ENCODE measurements around the gene CYTH1.

Gene CYTH1

GRCh38 chr17:78735832-78736525 lies 46.1 kb downstream of the CYTH1 start:
- DNase-seq (ENCODE audit: low read depth in 2 of 2) = no peak

GRCh38 chr17:78734793-78735641 lies 47.1 kb downstream of the CYTH1 start:
- no peak for DNase-seq (ENCODE audit: low read depth in 2 of 2)

GRCh38 chr17:78732354-78732753 lies 49.7 kb downstream of the CYTH1 start:
- DNase-seq (ENCODE audit: low read depth in 2 of 2) = no peak

- no peak for DNase-seq (ENCODE audit: low read depth in 2 of 2)
Measured at GRCh38 chr17:78731904-78732303, 50.2 kb downstream of the CYTH1 start.

- DNase-seq (ENCODE audit: low read depth in 2 of 2) = no peak
Measured at GRCh38 chr17:78729641-78730040, 52.4 kb downstream of the CYTH1 start.

GRCh38 chr17:78728495-78728894 lies 53.6 kb downstream of the CYTH1 start:
- no peak for DNase-seq (ENCODE audit: low read depth in 2 of 2)

GRCh38 chr17:78727476-78728229 lies 54.4 kb downstream of the CYTH1 start:
- DNase-seq (ENCODE audit: low read depth in 2 of 2) = no peak

- no peak for DNase-seq (ENCODE audit: low read depth in 2 of 2)
Measured at GRCh38 chr17:78727057-78727456, 55.0 kb downstream of the CYTH1 start.

- DNase-seq (ENCODE audit: low read depth in 2 of 2) = no peak
Measured at GRCh38 chr17:78726513-78726912, 55.6 kb downstream of the CYTH1 start.

GRCh38 chr17:78725448-78726021 lies 56.5 kb downstream of the CYTH1 start:
- DNase-seq (ENCODE audit: low read depth in 2 of 2) = no peak

GRCh38 chr17:78724999-78725398 lies 57.1 kb downstream of the CYTH1 start:
- no peak for DNase-seq (ENCODE audit: low read depth in 2 of 2)

- DNase-seq (ENCODE audit: low read depth in 2 of 2) = no peak
Measured at GRCh38 chr17:78724544-78724943, 57.5 kb downstream of the CYTH1 start.

GRCh38 chr17:78723957-78724356 lies 58.1 kb downstream of the CYTH1 start:
- DNase-seq (ENCODE audit: low read depth in 2 of 2) = no peak

GRCh38 chr17:78723001-78723796 lies 58.9 kb downstream of the CYTH1 start:
- no peak for DNase-seq (ENCODE audit: low read depth in 2 of 2)

GRCh38 chr17:78722246-78722761 lies 59.8 kb downstream of the CYTH1 start:
- DNase-seq (ENCODE audit: low read depth in 2 of 2) = no peak

GRCh38 chr17:78719630-78720298 lies 62.3 kb downstream of the CYTH1 start:
- no peak for DNase-seq (ENCODE audit: low read depth in 2 of 2)

- no peak for DNase-seq (ENCODE audit: low read depth in 2 of 2)
Measured at GRCh38 chr17:78718575-78719208, 63.4 kb downstream of the CYTH1 start.

GRCh38 chr17:78717431-78717980 lies 64.6 kb downstream of the CYTH1 start:
- no peak for DNase-seq (ENCODE audit: low read depth in 2 of 2)

- no peak for DNase-seq (ENCODE audit: low read depth in 2 of 2)
Measured at GRCh38 chr17:78716814-78717393, 65.2 kb downstream of the CYTH1 start.
